Liver (tissue), 9 donors: ENCODE data around the gene ERGIC3. TPM values are rescaled to one million over a fixed set of nuclear protein-coding genes. Genes with fewer than 3 reads are reported as not detected.

Experiments used
- DNase-seq: peaks from one replicate; pipeline ENCODE4 v3.0.0-alpha.2; 2017; ENCODE audit warnings: low spot score
- H3K27ac ChIP-seq, 2 donors: one replicate each; pipeline ENCODE4 v1.7.0; 2013; ENCODE audit warnings: inconsistent platforms in 2 of 2, low read length in 2 of 2, control low read depth in 1 of 2, low read depth in 1 of 2, mild to moderate bottlenecking in 1 of 2
- H3K27me3 ChIP-seq, 4 donors: one replicate each; pipeline versions ENCODE4 v1.6.1 to v1.7.0; 2013; ENCODE audit warnings: low read length in 3 of 4, inconsistent platforms in 1 of 4, mild to moderate bottlenecking in 1 of 4, moderate library complexity in 1 of 4; ENCODE audit not compliant: control insufficient read depth in 4 of 4, insufficient read depth in 4 of 4
- H3K36me3 ChIP-seq, 4 donors: one replicate each; pipeline versions ENCODE4 v1.6.1 to v1.7.0; 2013; ENCODE audit warnings: low read length in 3 of 4, mild to moderate bottlenecking in 3 of 4, low read depth in 1 of 4, moderate library complexity in 1 of 4; ENCODE audit not compliant: control insufficient read depth in 4 of 4, insufficient read depth in 3 of 4
- H3K4me1 ChIP-seq, 4 donors: one replicate each; pipeline versions ENCODE4 v1.6.1 to v1.7.0; 2013; ENCODE audit warnings: low read length in 3 of 4, mild to moderate bottlenecking in 3 of 4, moderate library complexity in 1 of 4; ENCODE audit not compliant: control insufficient read depth in 4 of 4, insufficient read depth in 4 of 4
- H3K4me3 ChIP-seq, 3 donors: one replicate each; pipeline versions ENCODE4 v1.6.1 to v1.7.0; 2013; ENCODE audit warnings: low read length in 3 of 3, control low read depth in 1 of 3, low read depth in 1 of 3, mild to moderate bottlenecking in 1 of 3
- H3K9ac ChIP-seq, 2 donors: one replicate each; pipeline ENCODE4 v1.7.0; 2013; ENCODE audit warnings: low read length in 2 of 2, mild to moderate bottlenecking in 2 of 2, moderate library complexity in 2 of 2, control low read depth in 1 of 2, low read depth in 1 of 2
- H3K9me3 ChIP-seq, 4 donors: one replicate each; pipeline versions ENCODE4 v1.6.1 to v1.7.0; 2013; ENCODE audit warnings: low read length in 3 of 4; ENCODE audit not compliant: control insufficient read depth in 4 of 4
- EGR1 ChIP-seq, 2 donors: IDR thresholded peaks; 2 replicates each; pipeline ENCODE4 v1.6.1; 2016 to 2018; ENCODE audit warnings: antibody characterized with exemption in 2 of 2, low read depth in 2 of 2
- FOXA1 ChIP-seq: IDR thresholded peaks from 2 replicates; pipeline ENCODE4 v1.6.1; 2016; ENCODE audit warnings: antibody characterized with exemption
- FOXA2 ChIP-seq: IDR thresholded peaks from 2 replicates; pipeline ENCODE4 v1.6.1; 2016; ENCODE audit warnings: antibody characterized with exemption
- GABPA ChIP-seq, 2 donors: IDR thresholded peaks in 1 of 2; conservative IDR thresholded peaks in 1 of 2; 2 replicates each; pipeline ENCODE4 v1.6.1; 2016; ENCODE audit warnings: antibody characterized with exemption in 2 of 2, mild to moderate bottlenecking in 1 of 2, moderate library complexity in 1 of 2
- HNF4A ChIP-seq, 2 donors: conservative IDR thresholded peaks; 2 replicates each; pipeline ENCODE4 v1.6.1; 2016; ENCODE audit warnings: antibody characterized with exemption in 2 of 2, mild to moderate bottlenecking in 2 of 2
- HNF4G ChIP-seq: IDR thresholded peaks from 2 replicates; pipeline ENCODE4 v1.6.1; 2016; ENCODE audit warnings: antibody characterized with exemption
- JUND ChIP-seq, 2 donors: IDR thresholded peaks; 2 replicates each; pipeline ENCODE4 v1.6.1; 2016; ENCODE audit warnings: antibody characterized with exemption in 2 of 2
- NR2F2 ChIP-seq: IDR thresholded peaks from 2 replicates; pipeline ENCODE4 v1.6.1; 2016; ENCODE audit warnings: antibody characterized with exemption
- RAD21 ChIP-seq, 2 donors: IDR thresholded peaks; 2 replicates each; pipeline ENCODE4 v1.6.1; 2016; ENCODE audit warnings: antibody characterized with exemption in 2 of 2, mild to moderate bottlenecking in 2 of 2
- RXRA ChIP-seq, 2 donors: IDR thresholded peaks; 2 replicates each; pipeline ENCODE4 v1.6.1; 2017 to 2018; ENCODE audit warnings: antibody characterized with exemption in 2 of 2, mild to moderate bottlenecking in 1 of 2
- SP1 ChIP-seq: IDR thresholded peaks from 2 replicates; pipeline ENCODE4 v1.6.1; 2018; ENCODE audit warnings: antibody characterized with exemption, mild to moderate bottlenecking
- TAF1 ChIP-seq: conservative IDR thresholded peaks from 2 replicates; pipeline ENCODE4 v1.6.1; 2016; ENCODE audit warnings: antibody characterized with exemption, mild to moderate bottlenecking
- YY1 ChIP-seq: IDR thresholded peaks from 2 replicates; pipeline ENCODE4 v1.6.1; 2016; ENCODE audit warnings: antibody characterized with exemption, mild to moderate bottlenecking
- WGBS: extraction: QIAGEN DNeasy Blood & Tissue Kit; methylation state at CpG from one replicate; pipeline ENCODE4 v1.1.7; 2013; 5-methylcytosine and 5-hydroxymethylcytosine counted together
- polyA plus RNA-seq, 2 donors: library from polyadenylated mRNA; stranded (reverse) in 1 of 2; unstranded in 1 of 2; fragments of 200-250 nt in 1 of 2; fragments of >200 nt in 1 of 2; fragmentation: Nextera tagmentation in 1 of 2; extraction: Ambion mirVana in 1 of 2; gene quantifications; one replicate each; pipeline versions ENCODE4 v1.2.1 to v1.2.3, GENCODE V29; 2013 to 2015
- total RNA-seq, 2 donors: library from RNA; depleted of rRNA; stranded (reverse); fragments of >200 nt; gene quantifications; one replicate each; pipeline ENCODE4 v1.2.3, GENCODE V29; 2014
- TF ChIP-seq, protein P1 (sequence below): IDR thresholded peaks from 2 replicates; pipeline ENCODE4 v1.6.1; 2016; ENCODE audit warnings: antibody characterized with exemption, mild to moderate bottlenecking
- TF ChIP-seq, protein P2 (sequence below): IDR thresholded peaks from 2 replicates; pipeline ENCODE4 v1.6.1; 2016; ENCODE audit warnings: antibody characterized with exemption
- TF ChIP-seq, protein P3 (sequence below): IDR thresholded peaks from 2 replicates; pipeline ENCODE4 v1.6.1; 2016; ENCODE audit warnings: antibody characterized with exemption
- TF ChIP-seq, protein P4 (sequence below): IDR thresholded peaks from 2 replicates; pipeline ENCODE4 v1.6.1; 2016; ENCODE audit warnings: antibody characterized with exemption
- TF ChIP-seq, protein P5 (sequence below): fragments of 150-350 bp; IDR thresholded peaks from 2 replicates; pipeline ENCODE4 v1.5.1; 2017; ENCODE audit warnings: improper control_type of control experiment, low read depth, low read length; ENCODE audit not compliant: missing input control
- donor health status: healthy.
- donor health status: healthy.
- donor health status: healthy.
- donor health status: healthy.
- donor health status: healthy.

Gene ERGIC3
- total and polyA plus RNA-seq, 4 donors: 110 to 167 (median 120) TPM

DNA sequence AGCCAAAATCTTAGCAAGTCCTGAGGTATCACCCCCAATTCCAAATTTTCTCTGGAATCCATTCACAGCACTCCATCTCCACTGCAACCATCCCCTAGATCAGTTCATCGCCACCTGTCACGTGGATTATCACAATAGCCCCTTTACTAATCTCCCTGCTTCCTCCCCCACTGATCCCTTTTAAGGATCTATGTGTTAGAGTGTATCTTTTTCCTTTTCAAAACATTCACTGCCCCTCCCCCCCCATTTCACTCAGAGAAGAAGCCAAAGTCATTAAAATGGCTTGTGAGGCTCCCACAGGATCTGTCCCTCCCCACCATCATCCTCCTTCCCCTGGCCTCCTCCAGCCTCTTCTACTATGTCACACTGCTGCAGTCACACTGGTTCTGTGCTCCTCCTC, 55.3 kb downstream of the ERGIC3 start:
- no peak overlapping the region for H3K27ac ChIP-seq
- TF ChIP-seq GABPA (IDR thresholded peaks at IDR 0.05 in 1 of 2, conservative IDR thresholded peaks at IDR 0.05 in 1 of 2): no peak
- TF ChIP-seq, protein P1, sequence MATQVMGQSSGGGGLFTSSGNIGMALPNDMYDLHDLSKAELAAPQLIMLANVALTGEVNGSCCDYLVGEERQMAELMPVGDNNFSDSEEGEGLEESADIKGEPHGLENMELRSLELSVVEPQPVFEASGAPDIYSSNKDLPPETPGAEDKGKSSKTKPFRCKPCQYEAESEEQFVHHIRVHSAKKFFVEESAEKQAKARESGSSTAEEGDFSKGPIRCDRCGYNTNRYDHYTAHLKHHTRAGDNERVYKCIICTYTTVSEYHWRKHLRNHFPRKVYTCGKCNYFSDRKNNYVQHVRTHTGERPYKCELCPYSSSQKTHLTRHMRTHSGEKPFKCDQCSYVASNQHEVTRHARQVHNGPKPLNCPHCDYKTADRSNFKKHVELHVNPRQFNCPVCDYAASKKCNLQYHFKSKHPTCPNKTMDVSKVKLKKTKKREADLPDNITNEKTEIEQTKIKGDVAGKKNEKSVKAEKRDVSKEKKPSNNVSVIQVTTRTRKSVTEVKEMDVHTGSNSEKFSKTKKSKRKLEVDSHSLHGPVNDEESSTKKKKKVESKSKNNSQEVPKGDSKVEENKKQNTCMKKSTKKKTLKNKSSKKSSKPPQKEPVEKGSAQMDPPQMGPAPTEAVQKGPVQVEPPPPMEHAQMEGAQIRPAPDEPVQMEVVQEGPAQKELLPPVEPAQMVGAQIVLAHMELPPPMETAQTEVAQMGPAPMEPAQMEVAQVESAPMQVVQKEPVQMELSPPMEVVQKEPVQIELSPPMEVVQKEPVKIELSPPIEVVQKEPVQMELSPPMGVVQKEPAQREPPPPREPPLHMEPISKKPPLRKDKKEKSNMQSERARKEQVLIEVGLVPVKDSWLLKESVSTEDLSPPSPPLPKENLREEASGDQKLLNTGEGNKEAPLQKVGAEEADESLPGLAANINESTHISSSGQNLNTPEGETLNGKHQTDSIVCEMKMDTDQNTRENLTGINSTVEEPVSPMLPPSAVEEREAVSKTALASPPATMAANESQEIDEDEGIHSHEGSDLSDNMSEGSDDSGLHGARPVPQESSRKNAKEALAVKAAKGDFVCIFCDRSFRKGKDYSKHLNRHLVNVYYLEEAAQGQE: no peak
- no peak for TF ChIP-seq JUND (IDR thresholded peaks at IDR 0.05)
- no peak for TF ChIP-seq SP1
- DNase-seq: no peak
- peaks cover 7 to 18% (median 15%) of the 10 kb centered on the region in 4 donors for H3K4me1 ChIP-seq
- H3K9me3 ChIP-seq: no peaks in the 10 kb centered on the region
- H3K4me3 ChIP-seq: no peak overlapping the region
- H3K27me3 ChIP-seq: no peaks in the 10 kb centered on the region
- no peaks in the 10 kb centered on the region for H3K36me3 ChIP-seq
- H3K9ac ChIP-seq: no peak overlapping the region
- WGBS: 88% methylated on average over 2 of the region's 2 CpGs

DNA sequence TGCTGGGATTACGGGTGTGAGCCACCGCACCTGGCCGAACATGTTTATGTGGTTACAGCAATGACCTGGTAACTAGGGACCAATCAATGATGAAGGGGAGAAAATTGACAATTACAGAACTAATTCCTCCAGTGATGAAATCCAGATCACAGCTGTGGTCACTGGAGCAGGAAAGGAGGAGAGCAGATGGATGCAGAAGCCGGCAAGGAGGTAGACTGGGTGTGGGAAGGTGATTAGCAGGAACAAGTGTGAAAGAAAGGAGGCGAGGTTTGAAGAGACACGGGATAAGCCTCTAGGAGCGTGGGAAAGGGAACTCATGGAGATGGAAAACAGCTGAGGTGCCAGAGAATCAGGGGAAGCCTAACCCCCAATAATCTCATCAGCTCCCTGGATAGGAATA, 56.6 kb downstream of the ERGIC3 start:
- Histone ChIP-seq H3K9me3 (no peaks in the 10 kb centered on the region), H3K36me3 (no peaks in the 10 kb centered on the region), H3K27me3 (no peaks in the 10 kb centered on the region), H3K4me1 (peaks cover 7 to 18% (median 15%) of the 10 kb centered on the region in 4 donors), H3K27ac (no peak overlapping the region), H3K9ac (no peak overlapping the region), H3K4me3 (no peak overlapping the region)
- 75% methylated on average over 7 of the region's 7 CpGs for WGBS
- no peak for TF ChIP-seq HNF4A (conservative IDR thresholded peaks at IDR 0.05)
- TF ChIP-seq, protein P2, sequence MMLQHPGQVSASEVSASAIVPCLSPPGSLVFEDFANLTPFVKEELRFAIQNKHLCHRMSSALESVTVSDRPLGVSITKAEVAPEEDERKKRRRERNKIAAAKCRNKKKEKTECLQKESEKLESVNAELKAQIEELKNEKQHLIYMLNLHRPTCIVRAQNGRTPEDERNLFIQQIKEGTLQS: no peak
- no peak for TF ChIP-seq YY1
- no peak for TF ChIP-seq SP1
- TF ChIP-seq RAD21 (IDR thresholded peaks at IDR 0.05): no peak
- no peak for TF ChIP-seq FOXA2
- TF ChIP-seq, protein P3, sequence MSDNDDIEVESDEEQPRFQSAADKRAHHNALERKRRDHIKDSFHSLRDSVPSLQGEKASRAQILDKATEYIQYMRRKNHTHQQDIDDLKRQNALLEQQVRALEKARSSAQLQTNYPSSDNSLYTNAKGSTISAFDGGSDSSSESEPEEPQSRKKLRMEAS: no peak
- TF ChIP-seq, protein P4, sequence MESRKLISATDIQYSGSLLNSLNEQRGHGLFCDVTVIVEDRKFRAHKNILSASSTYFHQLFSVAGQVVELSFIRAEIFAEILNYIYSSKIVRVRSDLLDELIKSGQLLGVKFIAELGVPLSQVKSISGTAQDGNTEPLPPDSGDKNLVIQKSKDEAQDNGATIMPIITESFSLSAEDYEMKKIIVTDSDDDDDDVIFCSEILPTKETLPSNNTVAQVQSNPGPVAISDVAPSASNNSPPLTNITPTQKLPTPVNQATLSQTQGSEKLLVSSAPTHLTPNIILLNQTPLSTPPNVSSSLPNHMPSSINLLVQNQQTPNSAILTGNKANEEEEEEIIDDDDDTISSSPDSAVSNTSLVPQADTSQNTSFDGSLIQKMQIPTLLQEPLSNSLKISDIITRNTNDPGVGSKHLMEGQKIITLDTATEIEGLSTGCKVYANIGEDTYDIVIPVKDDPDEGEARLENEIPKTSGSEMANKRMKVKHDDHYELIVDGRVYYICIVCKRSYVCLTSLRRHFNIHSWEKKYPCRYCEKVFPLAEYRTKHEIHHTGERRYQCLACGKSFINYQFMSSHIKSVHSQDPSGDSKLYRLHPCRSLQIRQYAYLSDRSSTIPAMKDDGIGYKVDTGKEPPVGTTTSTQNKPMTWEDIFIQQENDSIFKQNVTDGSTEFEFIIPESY: no peak
- TF ChIP-seq RXRA (IDR thresholded peaks at IDR 0.05): no peak
- TF ChIP-seq GABPA (IDR thresholded peaks at IDR 0.05 in 1 of 2, conservative IDR thresholded peaks at IDR 0.05 in 1 of 2): no peak
- no peak for TF ChIP-seq EGR1 (IDR thresholded peaks at IDR 0.05; ENCODE audit: low read depth in 2 of 2)
- TF ChIP-seq JUND (IDR thresholded peaks at IDR 0.05): no peak
- no peak for TF ChIP-seq HNF4G
- TF ChIP-seq TAF1: no peak
- no peak for TF ChIP-seq NR2F2
- TF ChIP-seq, protein P1: no peak
- TF ChIP-seq, protein P5, sequence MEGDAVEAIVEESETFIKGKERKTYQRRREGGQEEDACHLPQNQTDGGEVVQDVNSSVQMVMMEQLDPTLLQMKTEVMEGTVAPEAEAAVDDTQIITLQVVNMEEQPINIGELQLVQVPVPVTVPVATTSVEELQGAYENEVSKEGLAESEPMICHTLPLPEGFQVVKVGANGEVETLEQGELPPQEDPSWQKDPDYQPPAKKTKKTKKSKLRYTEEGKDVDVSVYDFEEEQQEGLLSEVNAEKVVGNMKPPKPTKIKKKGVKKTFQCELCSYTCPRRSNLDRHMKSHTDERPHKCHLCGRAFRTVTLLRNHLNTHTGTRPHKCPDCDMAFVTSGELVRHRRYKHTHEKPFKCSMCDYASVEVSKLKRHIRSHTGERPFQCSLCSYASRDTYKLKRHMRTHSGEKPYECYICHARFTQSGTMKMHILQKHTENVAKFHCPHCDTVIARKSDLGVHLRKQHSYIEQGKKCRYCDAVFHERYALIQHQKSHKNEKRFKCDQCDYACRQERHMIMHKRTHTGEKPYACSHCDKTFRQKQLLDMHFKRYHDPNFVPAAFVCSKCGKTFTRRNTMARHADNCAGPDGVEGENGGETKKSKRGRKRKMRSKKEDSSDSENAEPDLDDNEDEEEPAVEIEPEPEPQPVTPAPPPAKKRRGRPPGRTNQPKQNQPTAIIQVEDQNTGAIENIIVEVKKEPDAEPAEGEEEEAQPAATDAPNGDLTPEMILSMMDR: no peak
- TF ChIP-seq FOXA1: no peak
- no peak for DNase-seq
